ENCODE data around the gene NPAS3.

DNA sequence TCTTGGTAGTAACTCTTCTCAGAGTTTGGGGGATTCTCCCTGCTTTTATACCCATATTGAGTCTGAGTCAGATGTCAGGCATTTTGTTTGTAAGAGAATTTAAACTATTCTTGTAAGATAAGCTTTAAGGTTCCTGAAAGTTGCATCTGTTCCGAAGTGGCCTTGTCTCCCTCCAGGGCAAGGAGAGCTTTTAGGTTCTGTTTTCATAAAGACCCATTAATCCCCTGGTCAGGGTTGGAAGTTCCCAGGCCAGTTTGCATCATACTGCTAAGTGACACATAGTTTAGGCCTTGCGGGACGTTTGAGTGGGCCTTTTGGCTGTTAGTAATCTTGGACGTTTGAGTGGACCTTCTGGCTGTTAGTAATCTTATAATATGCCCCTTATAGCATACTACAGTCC, 396.7 kb downstream of the NPAS3 start:
- TF ChIP-seq, protein P1, sequence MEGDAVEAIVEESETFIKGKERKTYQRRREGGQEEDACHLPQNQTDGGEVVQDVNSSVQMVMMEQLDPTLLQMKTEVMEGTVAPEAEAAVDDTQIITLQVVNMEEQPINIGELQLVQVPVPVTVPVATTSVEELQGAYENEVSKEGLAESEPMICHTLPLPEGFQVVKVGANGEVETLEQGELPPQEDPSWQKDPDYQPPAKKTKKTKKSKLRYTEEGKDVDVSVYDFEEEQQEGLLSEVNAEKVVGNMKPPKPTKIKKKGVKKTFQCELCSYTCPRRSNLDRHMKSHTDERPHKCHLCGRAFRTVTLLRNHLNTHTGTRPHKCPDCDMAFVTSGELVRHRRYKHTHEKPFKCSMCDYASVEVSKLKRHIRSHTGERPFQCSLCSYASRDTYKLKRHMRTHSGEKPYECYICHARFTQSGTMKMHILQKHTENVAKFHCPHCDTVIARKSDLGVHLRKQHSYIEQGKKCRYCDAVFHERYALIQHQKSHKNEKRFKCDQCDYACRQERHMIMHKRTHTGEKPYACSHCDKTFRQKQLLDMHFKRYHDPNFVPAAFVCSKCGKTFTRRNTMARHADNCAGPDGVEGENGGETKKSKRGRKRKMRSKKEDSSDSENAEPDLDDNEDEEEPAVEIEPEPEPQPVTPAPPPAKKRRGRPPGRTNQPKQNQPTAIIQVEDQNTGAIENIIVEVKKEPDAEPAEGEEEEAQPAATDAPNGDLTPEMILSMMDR (IDR thresholded peaks at IDR 0.05), result no peak
- no peak for TF ChIP-seq POLR2AphosphoS5 (IDR thresholded peaks at IDR 0.05)
- no peak for TF ChIP-seq POLR2A (IDR thresholded peaks at IDR 0.05)
- no peak for TF ChIP-seq EP300 (IDR thresholded peaks at IDR 0.05)
